Epithelial cell of esophagus (primary cell): Measurements from ENCODE around the gene GNG12.

Source experiments
- DNase-seq: peaks from one replicate; pipeline ENCODE4 v3.0.0; 2010; ENCODE audit warnings: low read depth
- H3K4me3 ChIP-seq: 2 replicates; pipeline ENCODE4 v1.5.1; 2011; ENCODE audit warnings: mild to moderate bottlenecking, low read length, control low read depth
- CTCF ChIP-seq: IDR thresholded peaks from 2 replicates; pipeline ENCODE4 v1.5.1; 2011; ENCODE audit warnings: low read depth, mild to moderate bottlenecking, low read length, control low read depth, inconsistent platforms; ENCODE audit not compliant: insufficient read depth; ENCODE audit errors: missing control alignments

Gene GNG12

DNA sequence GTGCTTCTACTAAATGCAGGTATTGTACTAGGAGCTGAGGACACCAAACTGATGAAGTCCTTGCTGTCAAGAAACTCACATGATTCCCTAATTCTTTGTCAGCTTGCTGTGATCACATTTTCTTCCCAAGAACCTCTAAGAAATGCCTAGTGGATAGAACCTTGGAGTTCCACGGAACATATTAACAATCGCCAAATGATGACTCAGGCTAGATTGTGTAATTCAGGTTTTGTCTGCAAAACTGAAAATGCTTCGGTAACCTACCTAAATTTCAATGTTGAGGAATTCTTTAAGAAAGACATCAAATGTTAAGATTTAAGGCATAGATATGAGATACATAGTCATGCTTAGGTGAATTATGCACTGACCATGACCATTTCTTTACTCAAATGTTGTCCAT is 150.0 kb downstream of the GNG12 start:
- no peak for TF ChIP-seq CTCF
- H3K4me3 ChIP-seq = no peak overlapping the region
- DNase-seq = peak; percentile 91

DNA sequence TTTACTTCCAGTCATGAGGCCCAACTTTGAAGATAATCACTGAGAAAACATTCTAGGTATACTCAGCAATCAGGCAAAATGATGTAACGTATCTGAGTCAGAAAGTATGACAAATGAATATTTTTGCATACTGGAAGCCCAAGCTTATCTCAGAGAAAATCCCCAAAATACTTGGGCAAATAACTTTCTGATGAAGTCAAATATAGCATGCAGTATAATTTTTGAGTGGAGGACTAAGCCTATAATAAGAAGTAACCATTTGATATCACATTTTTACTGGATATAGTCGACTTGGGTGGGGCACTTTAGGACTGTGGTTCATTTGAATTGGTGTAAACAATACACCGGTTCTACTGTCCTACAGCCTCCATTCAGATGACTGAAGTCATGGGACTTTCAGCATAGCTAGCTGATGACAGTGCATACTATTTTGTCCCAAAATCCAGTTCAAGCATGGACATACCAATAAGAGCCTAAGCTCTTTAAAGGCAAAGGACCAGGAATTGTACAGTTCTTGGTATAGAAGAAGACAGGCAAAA is 150.5 kb downstream of the GNG12 start:
- peak; percentile 95 for DNase-seq
- no peak for TF ChIP-seq CTCF
- no peak overlapping the region for H3K4me3 ChIP-seq

- peak; percentile 45 for DNase-seq
- no peak overlapping the region for H3K4me3 ChIP-seq
- TF ChIP-seq CTCF = no peak
Observed at GRCh38 chr1:67680486-67680885, 152.8 kb downstream of the GNG12 start.

DNA sequence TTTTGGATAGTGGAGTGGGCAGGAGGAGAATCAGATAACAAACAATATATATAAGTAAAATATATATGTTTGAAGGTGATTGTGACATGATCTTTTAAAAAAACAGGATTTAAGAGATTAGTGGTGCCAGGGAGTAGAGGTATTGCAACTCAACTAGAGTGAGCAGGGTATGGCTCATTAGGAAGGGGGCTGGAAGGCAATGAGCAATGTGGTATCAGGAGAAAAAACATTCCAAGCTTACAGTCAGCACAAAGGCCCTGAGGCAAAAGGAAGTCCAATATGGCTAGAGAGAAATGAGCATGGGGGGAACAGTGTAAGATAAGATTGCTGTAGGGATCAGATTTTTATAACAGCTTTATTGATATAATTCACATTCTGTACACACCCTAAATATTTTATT is 153.6 kb downstream of the GNG12 start:
- TF ChIP-seq CTCF = no peak
- H3K4me3 ChIP-seq = no peak overlapping the region
- DNase-seq = peak; percentile 97

- H3K4me3 ChIP-seq = no peak overlapping the region
- TF ChIP-seq CTCF = no peak
- DNase-seq = no peak
Observed at GRCh38 chr1:67677930-67678329, 155.3 kb downstream of the GNG12 start.

DNA sequence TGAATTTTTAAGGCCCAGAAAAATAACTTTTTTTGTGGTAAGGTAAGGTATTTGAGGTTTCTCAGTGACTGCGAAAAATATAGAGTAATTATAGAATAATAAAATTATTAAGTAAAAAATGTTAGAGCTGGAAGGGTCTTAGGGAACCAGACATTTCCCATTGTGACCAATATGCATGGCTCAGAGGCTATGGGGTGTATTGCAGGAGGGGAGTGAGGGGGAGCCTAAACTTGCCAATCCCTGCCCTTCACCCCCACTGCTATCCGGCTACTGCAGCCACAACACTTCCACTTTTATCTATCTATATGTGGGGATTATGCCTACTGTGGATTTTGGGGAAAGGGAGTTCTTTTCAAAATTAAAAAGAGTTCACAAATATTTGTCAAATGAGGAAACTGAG is 155.9 kb downstream of the GNG12 start:
- no peak for TF ChIP-seq CTCF
- no peak overlapping the region for H3K4me3 ChIP-seq
- no peak for DNase-seq

DNA sequence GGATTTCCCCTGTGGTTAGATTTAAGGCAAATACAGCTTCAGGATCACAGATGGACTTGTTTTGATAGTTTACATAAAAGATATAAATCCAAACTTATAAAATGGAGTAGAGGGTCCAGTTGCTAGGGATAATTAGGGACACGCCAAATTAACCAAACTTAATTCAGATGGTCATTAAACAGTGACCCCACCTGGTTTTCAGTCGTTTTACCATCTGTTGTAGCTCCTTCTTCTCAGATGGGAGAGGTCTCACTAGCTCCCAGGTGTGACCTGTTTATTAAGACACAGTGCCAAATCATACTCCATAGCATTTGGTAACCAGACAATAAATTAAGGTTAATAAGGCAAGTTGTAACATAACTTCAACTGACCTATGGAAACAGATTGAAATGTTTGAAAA is 156.3 kb downstream of the GNG12 start:
- no peak for TF ChIP-seq CTCF
- DNase-seq = no peak
- H3K4me3 ChIP-seq = no peak overlapping the region
